ENCODE measurements around the gene VIL1. TPM values are rescaled to one million over a fixed set of nuclear protein-coding genes. Genes with fewer than 3 reads are reported as not detected.

Gene VIL1
- polyA plus RNA-seq, 4 donors: 0.75 to 28.8 (median 19.5) TPM

GRCh38 chr2:218435003-218435982 lies 16.4 kb downstream of the VIL1 start:
- DNase-seq (ENCODE audit: low read depth in 4 of 4, low spot score in 3 of 4): no peak

DNA sequence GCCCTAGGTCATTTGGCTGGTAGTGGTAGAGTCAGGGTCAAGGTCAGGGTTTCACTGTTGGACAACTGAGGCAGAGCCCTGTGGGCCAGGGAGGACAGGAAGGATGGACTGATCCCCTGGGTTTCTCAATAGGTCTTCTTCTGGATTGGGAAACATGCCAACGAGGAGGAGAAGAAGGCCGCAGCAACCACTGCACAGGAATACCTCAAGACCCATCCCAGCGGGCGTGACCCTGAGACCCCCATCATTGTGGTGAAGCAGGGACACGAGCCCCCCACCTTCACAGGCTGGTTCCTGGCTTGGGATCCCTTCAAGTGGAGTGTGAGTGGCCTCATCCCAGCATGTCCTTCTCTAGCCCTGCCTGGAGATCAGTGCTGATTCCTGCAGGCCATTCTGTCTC lies 18.1 kb downstream of the VIL1 start:
- DNase-seq (ENCODE audit: low read depth in 4 of 4, low spot score in 3 of 4): no peak

- no peak for DNase-seq (ENCODE audit: low read depth in 4 of 4, low spot score in 3 of 4)
These were observed 19.0 kb downstream of the VIL1 start for GRCh38 chr2:218437969-218438368.

DNA sequence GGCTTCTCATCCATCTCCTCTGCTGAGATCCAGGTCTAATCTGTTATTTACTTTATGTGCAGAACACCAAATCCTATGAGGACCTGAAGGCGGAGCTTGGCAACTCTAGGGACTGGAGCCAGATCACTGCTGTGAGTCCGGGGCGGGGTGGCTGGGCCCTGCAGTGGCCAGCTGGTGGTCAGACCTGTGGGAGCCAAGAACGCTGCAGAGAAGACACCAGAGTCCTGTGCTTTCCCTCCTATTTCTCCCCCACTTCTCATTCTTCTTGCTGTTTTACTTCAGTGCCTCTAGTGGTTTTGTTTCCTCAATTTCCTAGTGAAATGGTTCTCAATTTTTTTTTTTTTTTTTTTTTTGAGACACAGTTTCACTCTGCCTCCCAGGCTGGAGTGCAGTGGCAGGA lies 19.7 kb downstream of the VIL1 start:
- DNase-seq (ENCODE audit: low read depth in 4 of 4, low spot score in 3 of 4): no peak

GRCh38 chr2:218444692-218445357 lies 25.9 kb downstream of the VIL1 start:
- no peak for DNase-seq (ENCODE audit: low read depth in 4 of 4, low spot score in 3 of 4)

GRCh38 chr2:218445602-218446001 lies 26.7 kb downstream of the VIL1 start:
- no peak for DNase-seq (ENCODE audit: low read depth in 4 of 4, low spot score in 3 of 4)

DNA sequence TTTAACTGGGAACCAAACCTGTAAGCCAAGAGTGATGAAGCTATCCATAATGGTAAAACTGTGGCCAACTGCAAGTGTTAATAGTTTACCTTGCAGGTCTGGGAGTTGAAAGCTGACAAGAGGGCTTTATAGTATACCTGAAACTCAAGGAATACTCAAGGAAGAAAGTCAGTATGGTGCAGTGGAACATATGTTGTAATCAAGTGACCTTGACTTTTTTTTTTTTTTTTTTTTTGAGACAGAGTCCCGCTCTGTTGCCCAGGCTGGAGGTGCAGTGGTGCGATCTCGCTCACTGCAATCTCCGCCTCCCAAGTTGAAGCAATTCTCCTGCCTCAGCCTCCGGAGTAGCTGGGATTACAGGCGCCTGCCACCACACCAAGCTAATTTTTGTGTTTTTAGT lies 27.6 kb downstream of the VIL1 start:
- no peak for DNase-seq (ENCODE audit: low read depth in 4 of 4, low spot score in 3 of 4)

DNA sequence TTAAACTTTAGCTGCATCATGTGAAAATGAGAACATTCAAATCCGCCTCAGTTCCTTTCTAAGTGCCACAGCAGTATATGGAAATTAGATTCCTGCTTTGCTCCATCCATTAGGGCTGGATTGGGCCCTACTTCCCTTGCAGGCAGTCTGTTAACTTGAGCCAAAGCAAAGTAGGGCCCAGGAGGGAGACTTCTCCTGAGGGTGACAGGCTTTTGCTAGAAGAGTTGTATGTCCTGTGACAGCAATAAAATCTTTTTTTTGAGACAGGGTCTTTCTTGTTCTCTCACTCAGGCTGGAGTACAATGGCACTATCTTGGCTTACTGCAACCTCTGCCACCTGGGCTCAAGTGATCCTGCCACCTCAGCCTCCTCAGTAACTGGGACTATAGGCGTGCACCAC lies 28.1 kb downstream of the VIL1 start:
- DNase-seq (ENCODE audit: low read depth in 4 of 4, low spot score in 3 of 4): no peak

GRCh38 chr2:218448934-218449333 lies 30.0 kb downstream of the VIL1 start:
- DNase-seq (ENCODE audit: low read depth in 4 of 4, low spot score in 3 of 4): no peak

- no peak for DNase-seq (ENCODE audit: low read depth in 4 of 4, low spot score in 3 of 4)
These were observed 33.2 kb downstream of the VIL1 start for GRCh38 chr2:218452079-218452478.

GRCh38 chr2:218456849-218457248 lies 37.9 kb downstream of the VIL1 start:
- no peak for DNase-seq (ENCODE audit: low read depth in 4 of 4, low spot score in 3 of 4)

- no peak for DNase-seq (ENCODE audit: low read depth in 4 of 4, low spot score in 3 of 4)
These were observed 39.7 kb downstream of the VIL1 start for GRCh38 chr2:218458598-218458997.

GRCh38 chr2:218465987-218466633 lies 47.2 kb downstream of the VIL1 start:
- peak in 3 of 4 donors; percentile 4 to 10 (median 8) for DNase-seq (ENCODE audit: low read depth in 4 of 4, low spot score in 3 of 4)

DNA sequence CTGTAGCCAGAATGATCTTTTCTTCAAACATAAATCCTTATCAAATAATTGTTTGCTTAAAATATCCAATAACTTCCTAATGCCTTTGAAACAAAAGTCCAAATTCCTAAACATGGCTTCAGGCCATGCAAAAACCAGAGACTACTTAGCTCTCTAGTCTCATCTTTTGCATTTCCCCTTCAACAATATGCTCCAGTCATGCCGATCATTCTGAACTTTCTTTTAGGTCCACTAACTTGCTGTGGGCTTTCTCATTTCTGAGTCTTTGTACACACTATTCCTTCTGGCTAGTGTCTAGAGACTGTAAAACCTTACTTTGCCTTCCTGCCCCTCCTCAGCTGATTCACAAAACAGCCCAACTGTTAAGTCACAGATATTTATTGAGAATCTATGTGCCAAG lies 51.5 kb downstream of the VIL1 start:
- DNase-seq (ENCODE audit: low read depth in 4 of 4, low spot score in 3 of 4): no peak

DNA sequence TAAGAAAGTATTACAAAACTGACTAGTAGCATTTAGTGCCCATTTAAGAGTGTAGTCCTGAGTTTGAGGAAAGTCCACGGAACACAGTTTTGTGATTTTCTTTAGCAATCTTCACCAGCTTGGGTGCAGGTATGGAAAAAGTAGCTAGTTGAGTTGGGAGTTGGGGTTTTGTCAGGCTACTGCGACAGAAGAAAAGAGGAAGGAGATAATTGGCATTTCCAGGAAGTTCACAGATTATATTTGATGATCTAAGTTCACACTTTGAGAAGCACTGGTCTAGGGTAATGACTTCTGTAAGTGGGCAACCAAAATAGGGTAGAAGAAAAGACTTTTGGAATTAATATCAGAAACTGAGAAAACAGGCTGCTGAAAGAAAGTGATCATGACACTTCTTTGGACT lies 52.1 kb downstream of the VIL1 start:
- DNase-seq (ENCODE audit: low read depth in 4 of 4, low spot score in 3 of 4): no peak

GRCh38 chr2:218471982-218472381 lies 53.1 kb downstream of the VIL1 start:
- DNase-seq (ENCODE audit: low read depth in 4 of 4, low spot score in 3 of 4): no peak

DNA sequence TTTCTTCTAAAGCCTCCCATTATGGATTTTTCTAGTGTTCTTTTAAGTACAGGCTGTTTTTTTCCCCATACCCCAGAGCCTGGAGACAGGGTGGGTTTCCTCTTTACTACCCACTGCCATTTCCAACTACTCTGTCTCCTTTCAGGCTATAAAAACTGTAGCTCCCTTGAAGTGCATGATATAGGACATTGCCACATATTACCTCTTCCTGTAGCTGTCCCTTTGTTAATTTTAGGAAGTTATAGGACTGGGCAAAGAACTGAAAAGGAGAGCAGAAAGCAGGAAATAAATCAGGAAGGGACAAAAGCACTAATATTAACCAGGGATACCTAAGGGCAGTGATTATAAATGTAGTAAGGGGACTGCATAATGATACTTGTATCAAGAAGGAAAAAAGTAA lies 54.1 kb downstream of the VIL1 start:
- no peak for DNase-seq (ENCODE audit: low read depth in 4 of 4, low spot score in 3 of 4)

DNA sequence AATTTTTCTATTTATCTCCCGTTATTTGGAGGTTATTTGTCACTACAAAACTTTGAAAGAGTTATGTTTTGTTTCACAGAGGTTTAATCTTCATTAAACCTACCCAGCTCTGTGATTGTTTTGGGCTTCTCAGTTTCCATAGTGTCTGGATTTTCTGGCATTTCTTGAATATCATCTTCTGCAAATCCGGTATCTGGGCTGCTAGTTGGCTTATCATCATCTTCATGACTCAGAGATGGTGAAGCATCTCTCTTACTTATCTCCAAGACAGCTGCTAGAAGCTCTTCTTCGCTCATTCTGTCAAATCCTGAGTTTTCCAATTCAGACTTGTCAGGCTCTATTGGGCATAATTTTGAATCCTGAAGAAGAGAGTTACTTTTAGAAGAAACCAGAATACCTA lies 55.6 kb downstream of the VIL1 start:
- DNase-seq (ENCODE audit: low read depth in 4 of 4, low spot score in 3 of 4): no peak

GRCh38 chr2:218476676-218477075 lies 57.8 kb downstream of the VIL1 start:
- DNase-seq (ENCODE audit: low read depth in 4 of 4, low spot score in 3 of 4): no peak

GRCh38 chr2:218477247-218477646 lies 58.3 kb downstream of the VIL1 start:
- DNase-seq (ENCODE audit: low read depth in 4 of 4, low spot score in 3 of 4): no peak

DNA sequence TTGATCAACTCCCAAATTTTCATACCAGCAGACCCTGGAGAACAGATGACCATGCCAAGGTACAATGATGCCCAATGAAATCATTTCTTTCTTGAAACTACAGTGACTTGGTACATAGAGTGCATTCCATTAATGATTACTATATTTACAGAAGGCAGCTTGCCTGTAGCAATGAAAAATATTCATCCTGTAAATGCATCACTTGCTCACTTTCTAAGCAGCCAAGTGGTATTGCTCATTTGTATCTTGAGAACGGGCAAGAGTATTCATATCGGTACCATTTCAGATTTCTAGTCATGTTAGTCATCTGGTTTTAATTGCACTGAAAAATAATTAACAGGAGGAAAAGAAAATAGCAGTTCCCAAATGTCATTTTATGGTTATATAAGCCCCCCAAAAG lies 59.6 kb downstream of the VIL1 start:
- no peak for DNase-seq (ENCODE audit: low read depth in 4 of 4, low spot score in 3 of 4)

All from left renal pelvis (tissue), 4 donors.